ENCODE data around the gene LZTS3.
"Not testable (repeated sequence)": the region's sequence is repeated elsewhere in the genome, so short reads cannot be mapped to it uniquely, and the experiment has no call there.

The LZTS3 gene

GRCh38 chr20:3166913-3167342 lies 6.4 kb downstream of the LZTS3 start:
- DNase-seq: no peak

GRCh38 chr20:3166338-3166912 lies 6.9 kb downstream of the LZTS3 start:
- no peak for DNase-seq

- DNase-seq: no peak
Observed at GRCh38 chr20:3165473-3166337, 7.6 kb downstream of the LZTS3 start.

- no peak for DNase-seq
Observed at GRCh38 chr20:3164763-3165410, 8.5 kb downstream of the LZTS3 start.

GRCh38 chr20:3164043-3164762 lies 9.1 kb downstream of the LZTS3 start:
- no peak for DNase-seq

- DNase-seq: no peak
Observed at GRCh38 chr20:3163099-3164042, 10.0 kb downstream of the LZTS3 start.

- DNase-seq: no peak
Observed at GRCh38 chr20:3162080-3162611, 11.2 kb downstream of the LZTS3 start.

GRCh38 chr20:3161316-3162079 lies 11.9 kb downstream of the LZTS3 start:
- no peak for DNase-seq

- DNase-seq: no peak
Observed at GRCh38 chr20:3160418-3160817, 12.9 kb downstream of the LZTS3 start.

GRCh38 chr20:3158968-3159431 lies 14.3 kb downstream of the LZTS3 start:
- no peak for DNase-seq

GRCh38 chr20:3157817-3158216 lies 15.5 kb downstream of the LZTS3 start:
- DNase-seq: no peak

GRCh38 chr20:3156811-3157619 lies 16.3 kb downstream of the LZTS3 start:
- no peak for DNase-seq

- DNase-seq: not testable (repeated sequence)
Observed at GRCh38 chr20:3152057-3152644, 21.2 kb downstream of the LZTS3 start.

GRCh38 chr20:3150908-3151307 lies 22.4 kb downstream of the LZTS3 start:
- DNase-seq: no peak

- no peak for DNase-seq
Observed at GRCh38 chr20:3146732-3147341, 26.5 kb downstream of the LZTS3 start.

- no peak for DNase-seq
Observed at GRCh38 chr20:3141757-3142156, 31.6 kb downstream of the LZTS3 start.

GRCh38 chr20:3137492-3137891 lies 35.9 kb downstream of the LZTS3 start:
- no peak for DNase-seq

GRCh38 chr20:3135507-3136070 lies 37.8 kb downstream of the LZTS3 start:
- DNase-seq: no peak

GRCh38 chr20:3134151-3134550 lies 39.2 kb downstream of the LZTS3 start:
- no peak for DNase-seq

Measured in activated T-cell treated with anti-CD3 and anti-CD28 coated beads, Interleukin-2, amount 50 U/mL, for 1 hour (primary cell).